SU-DHL-6 (cell line): ENCODE measurements around the gene FAT1.

ENCODE experiments used
- CTCF ChIP-seq: fragments of 200-600 bp; sonication (generic); IDR thresholded peaks from one replicate; pipeline ENCODE4 v1.5.1; 2017; ENCODE audit warnings: antibody characterized with exemption, mild to moderate bottlenecking, low read length, moderate library complexity; ENCODE audit not compliant: insufficient read depth, poor library complexity, severe bottlenecking
- EZH2phosphoT487 ChIP-seq: fragments of 200-600 bp; sonication (generic), shearing (Covaris generic); conservative IDR thresholded peaks from 2 replicates; pipeline ENCODE4 v1.6.1; 2018; ENCODE audit warnings: mild to moderate bottlenecking, antibody characterized with exemption, low read length, moderate library complexity, mixed read lengths

GRCh38 chr4:186714006-186714675 lies 9.5 kb downstream of the FAT1 start:
- TF ChIP-seq CTCF (no peak), EZH2phosphoT487 (no peak)
